GM13976 (cell line): ENCODE measurements around the gene BAX.
"Not testable (repeated sequence)": the region's sequence is repeated elsewhere in the genome, so short reads cannot be mapped to it uniquely, and the experiment has no call there.

ENCODE experiments used
- DNase-seq: peaks from one replicate; pipeline ENCODE4 v3.0.0; 2012; ENCODE audit warnings: low spot score
- in situ Hi-C: fragments of 300-500 bp; cut with MboI; formaldehyde crosslinking; loops from one replicate; pipeline ENCODE4 v1.12.0; 2022; ENCODE audit warnings: low sequenced_read_pairs, mixed read lengths, inconsistent platforms; ENCODE audit not compliant: unreplicated experiment
- TF ChIP-seq, protein P1 (sequence below): IDR thresholded peaks from 2 replicates; pipeline ENCODE4 v1.5.1; 2012; ENCODE audit warnings: borderline replicate concordance, mild to moderate bottlenecking; ENCODE audit not compliant: insufficient read depth; ENCODE audit errors: extremely low read depth, missing control alignments, control extremely low read depth

Gene BAX

DNA sequence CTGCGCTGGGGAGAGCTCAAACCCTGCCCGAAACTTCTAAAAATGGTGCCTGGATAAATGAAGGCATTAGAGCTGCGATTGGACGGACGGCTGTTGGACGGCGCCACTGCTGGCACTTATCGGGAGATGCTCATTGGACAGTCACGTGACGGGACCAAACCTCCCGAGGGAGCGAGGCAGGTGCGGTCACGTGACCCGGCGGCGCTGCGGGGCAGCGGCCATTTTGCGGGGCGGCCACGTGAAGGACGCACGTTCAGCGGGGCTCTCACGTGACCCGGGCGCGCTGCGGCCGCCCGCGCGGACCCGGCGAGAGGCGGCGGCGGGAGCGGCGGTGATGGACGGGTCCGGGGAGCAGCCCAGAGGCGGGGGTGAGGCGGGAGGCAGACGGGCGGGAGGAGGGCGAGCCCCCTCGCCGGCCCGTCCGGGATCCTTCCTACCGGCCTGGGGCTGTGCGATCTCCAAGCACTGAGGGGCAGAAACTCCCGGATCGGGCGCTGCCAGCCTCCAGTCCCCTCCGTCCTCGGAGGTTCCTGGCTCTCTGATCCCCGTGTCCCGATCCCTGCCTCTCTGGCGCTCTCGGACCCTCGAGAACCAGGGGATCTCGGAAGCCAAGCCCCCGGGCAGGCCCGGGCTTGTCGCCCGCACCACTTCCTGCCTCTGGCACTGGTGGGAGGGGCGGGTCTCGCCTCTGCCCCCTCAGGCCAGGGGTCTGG is at the start of gene BAX:
Gene BAX (plus strand): TSS at position 281 of the 713 bp plus-strand sequence. CDS start 54 bp downstream, at position 335.
- peak; percentile 98 for DNase-seq
- in situ Hi-C loops, result no loop called here
- TF ChIP-seq, protein P1, sequence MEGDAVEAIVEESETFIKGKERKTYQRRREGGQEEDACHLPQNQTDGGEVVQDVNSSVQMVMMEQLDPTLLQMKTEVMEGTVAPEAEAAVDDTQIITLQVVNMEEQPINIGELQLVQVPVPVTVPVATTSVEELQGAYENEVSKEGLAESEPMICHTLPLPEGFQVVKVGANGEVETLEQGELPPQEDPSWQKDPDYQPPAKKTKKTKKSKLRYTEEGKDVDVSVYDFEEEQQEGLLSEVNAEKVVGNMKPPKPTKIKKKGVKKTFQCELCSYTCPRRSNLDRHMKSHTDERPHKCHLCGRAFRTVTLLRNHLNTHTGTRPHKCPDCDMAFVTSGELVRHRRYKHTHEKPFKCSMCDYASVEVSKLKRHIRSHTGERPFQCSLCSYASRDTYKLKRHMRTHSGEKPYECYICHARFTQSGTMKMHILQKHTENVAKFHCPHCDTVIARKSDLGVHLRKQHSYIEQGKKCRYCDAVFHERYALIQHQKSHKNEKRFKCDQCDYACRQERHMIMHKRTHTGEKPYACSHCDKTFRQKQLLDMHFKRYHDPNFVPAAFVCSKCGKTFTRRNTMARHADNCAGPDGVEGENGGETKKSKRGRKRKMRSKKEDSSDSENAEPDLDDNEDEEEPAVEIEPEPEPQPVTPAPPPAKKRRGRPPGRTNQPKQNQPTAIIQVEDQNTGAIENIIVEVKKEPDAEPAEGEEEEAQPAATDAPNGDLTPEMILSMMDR, result no peak

DNA sequence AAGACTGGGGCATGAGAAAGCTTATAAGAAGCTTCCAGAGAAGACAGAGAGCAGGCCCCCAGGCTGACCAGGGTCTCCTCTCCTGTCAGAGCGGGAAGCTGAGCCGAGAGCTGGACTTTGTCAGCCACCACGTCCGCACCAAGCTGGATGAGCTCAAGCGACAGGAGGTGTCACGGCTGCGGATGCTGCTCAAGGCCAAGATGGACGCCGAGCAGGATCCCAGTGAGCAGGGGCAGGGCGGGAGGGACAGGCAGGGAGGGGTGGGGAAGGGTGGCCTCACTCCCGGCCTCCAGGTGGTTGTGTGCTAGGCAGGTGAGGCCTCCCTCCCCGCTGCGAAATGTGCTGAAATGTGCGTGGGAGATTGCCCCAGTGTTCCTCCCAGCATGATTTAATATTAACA is 49.0 kb upstream of the BAX start:
- no peak for DNase-seq
- in situ Hi-C loops, result no loop called here
- TF ChIP-seq, protein P1, result no peak

DNA sequence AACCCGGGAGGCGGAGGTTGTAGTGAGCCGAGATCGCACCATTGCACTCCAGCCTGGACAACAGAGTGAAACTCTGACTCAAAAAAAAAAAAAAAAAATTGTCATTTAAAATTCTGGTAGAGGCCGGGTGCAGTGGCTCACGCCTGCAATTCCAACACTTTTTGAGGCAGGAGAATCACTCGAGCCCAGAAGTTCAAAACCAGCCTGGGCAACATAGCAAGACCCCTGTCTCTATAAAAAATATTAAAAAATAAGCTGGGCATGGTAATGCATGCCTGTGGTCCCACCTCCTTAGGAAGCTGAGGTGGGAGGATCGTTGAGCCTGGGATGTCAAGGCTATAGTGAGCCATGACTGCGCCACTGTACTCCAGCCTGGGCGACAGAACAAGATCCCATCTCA is 48.4 kb upstream of the BAX start:
- no peak for DNase-seq
- in situ Hi-C loops, result no loop called here
- TF ChIP-seq, protein P1, result no peak

DNA sequence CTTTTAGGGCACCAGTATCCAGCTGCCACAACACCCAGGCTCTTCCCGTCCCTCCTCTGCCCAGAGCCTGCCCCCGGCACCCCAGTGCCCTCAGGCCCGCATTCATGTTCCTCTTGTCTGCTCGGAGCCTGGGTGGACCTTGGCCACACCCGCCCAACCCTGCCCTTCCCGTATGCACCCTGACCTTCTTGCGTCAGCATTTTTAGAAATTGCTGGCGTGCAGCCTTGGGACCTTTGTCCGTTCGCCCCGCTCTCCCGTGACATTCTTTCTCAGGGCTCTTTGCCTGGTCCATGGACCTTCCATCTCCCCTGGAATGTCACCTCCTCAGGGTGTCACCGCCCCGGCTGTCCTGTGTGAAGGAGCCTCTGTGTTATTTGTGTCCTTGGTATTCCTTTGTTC is 47.0 kb upstream of the BAX start:
- TF ChIP-seq, protein P1, result no peak
- no peak for DNase-seq
- in situ Hi-C loops, result no loop called here

DNA sequence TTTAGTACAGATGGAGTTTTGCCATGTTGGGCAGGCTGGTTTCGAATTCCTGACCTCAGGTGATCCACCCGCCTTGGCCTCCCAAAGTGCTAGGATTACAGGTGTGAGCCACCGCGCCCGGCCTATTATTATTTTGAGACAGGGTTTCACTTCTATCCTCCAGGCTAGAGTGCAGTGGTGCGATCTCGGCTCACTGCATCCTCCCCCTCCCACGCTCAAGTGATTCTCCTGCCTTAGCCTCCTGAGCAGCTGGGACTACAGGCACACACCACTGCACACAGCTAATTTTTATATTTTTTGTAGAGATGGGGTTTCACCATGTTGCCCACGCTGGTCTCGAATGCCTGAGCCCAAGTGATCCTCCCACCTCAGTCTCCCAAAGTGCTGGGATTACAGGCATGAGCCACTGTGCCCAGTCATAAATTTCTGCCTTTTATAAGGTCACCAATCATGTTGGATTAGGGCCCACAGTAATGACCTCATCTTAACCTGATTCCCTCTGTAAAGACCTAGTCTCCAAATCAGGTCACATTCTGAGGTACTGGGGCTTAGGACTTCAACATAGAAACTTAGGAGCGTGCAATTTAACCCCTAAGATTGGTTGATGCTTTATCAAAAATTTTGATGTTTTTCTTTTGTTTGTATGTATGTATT is 45.1 kb upstream of the BAX start:
- DNase-seq, in situ Hi-C loops: not testable (repeated sequence)

DNA sequence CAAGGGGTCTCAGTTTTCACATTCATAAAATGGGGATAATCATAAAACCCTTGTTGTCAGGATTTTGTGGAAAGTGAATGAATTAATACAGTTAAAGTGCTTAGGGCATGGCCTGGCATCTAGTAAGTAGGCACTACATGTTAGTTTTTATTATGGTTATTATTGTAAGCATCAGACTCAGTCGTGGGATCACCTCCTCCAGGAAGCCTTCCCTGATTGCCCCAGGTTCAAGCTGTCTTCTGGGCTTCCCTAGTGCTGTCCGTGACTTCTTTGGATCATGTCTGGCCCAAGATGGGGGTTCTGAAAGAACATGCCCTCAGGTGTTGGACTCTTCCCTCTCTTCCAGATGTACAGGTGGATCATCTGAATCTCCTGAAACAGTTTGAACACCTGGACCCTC is 43.9 kb upstream of the BAX start:
- TF ChIP-seq, protein P1, result no peak
- in situ Hi-C loops, result no loop called here
- no peak for DNase-seq

DNA sequence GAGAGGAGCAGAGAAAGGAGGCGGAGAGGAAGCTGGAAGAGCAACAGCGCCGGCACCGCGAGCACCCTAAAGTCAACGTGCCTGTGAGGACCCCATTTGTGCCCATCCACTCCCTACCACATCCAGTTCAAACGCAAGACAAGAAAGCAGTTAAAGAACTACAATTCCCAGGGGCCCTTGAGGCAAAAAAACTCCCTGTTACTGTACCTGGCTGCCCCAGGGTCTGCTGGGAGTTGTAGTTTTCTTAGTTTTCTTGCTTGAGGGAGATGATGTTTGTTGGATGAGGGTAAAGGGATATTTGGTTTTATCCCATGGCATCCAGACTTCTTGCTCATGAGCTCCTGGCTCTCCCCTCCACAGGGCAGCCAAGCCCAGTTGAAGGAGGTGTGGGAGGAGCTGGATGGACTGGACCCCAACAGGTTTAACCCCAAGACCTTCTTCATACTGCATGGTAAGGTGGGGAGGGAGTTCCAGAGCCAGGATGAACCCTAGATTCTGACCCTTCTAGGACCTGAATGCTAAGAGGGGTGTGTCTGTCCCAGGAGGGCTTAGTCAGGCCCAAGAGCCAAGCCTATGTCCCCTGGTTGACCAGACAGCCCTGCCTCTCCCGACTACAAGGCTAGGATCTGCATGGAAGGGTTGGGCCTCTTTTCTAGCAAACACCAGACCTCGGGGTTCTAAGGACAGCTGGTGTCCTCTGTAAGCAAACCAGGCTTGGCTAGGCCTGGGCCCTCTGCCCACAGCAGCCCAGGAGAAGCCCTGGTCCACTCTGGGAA is 41.4 kb upstream of the BAX start:
- in situ Hi-C loops, result no loop called here
- TF ChIP-seq, protein P1, result no peak
- DNase-seq, result peak; percentile 56
